Measurements from ENCODE around the gene TSPAN31. TPM values are rescaled to one million over a fixed set of nuclear protein-coding genes. Genes with fewer than 3 reads are reported as not detected.

TSPAN31 gene
- total and polyA plus RNA-seq, 2 of the 8 experiments (the other 6 are each of a cell fraction or from before 2014, with no cell fraction given), result 15.8 to 31.4 TPM

DNA sequence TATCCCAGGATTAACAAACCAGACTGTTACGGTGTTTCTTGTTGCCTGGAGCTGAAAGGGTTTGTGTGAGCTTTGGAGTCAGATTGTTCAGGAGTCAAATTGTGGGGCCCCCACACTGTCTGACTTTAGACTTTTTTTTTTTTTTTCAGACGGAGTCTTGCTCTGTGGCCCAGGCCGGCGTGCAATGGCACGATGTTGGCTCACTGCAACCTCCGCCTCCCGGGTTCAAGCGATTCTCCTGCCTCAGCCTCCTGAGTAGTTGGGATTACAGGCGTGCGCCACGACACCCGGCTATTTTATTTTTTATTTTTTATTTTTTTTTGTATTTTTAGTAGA is 38.6 kb downstream of the TSPAN31 start:
- H3K4ac ChIP-seq (replicated peaks; ENCODE audit: insufficient read length, low read depth, low read length), result no peak overlapping the region
- no peak overlapping the region for H4K5ac ChIP-seq (ENCODE audit: insufficient read length, low read depth, low read length)
- 93% methylated on average over 12 of the region's 12 CpGs; no CpG with 5 or more reads in 1 of the 2 experiments for WGBS, 2 experiments (ENCODE audit: extremely low coverage in 1 of 2, insufficient coverage in 1 of 2, insufficient read length in 1 of 2, insufficient replicate concordance in 2 of 2, low coverage in 1 of 2, low lambda C conversion rate in 2 of 2, missing lambda C conversion rate in 1 of 2)
- H2BK5ac ChIP-seq (ENCODE audit: low read depth, low read length), result no peak overlapping the region
- H3K23me2 ChIP-seq (ENCODE audit: low read depth, low read length), result peaks cover 2% of the 10 kb centered on the region; the same call in 1 of the 2 replicates
- peaks cover 0 to 16% of the 10 kb centered on the region in 2 experiments; a peak in 2 of 4 replicates for H3K79me2 ChIP-seq (ENCODE audit: control insufficient read depth in 1 of 2, insufficient read depth in 2 of 2, low read length in 2 of 2)
- H3K56ac ChIP-seq (replicated peaks; ENCODE audit: insufficient read length, low read depth, low read length), result no peak overlapping the region
- ChIA-PET CTCF (ENCODE audit: partially characterized antibody) (interaction anchor here (0.6 to 4.6 kb wide), 30 partner anchors 8 to 1839 kb away, joined by 3 to 26 read pairs (median 4); partner anchors contain the start of genes CTDSP2, CYP27B1, EEF1AKMT3 and METTL1), POLR2A (ENCODE audit: partially characterized antibody) (interaction anchor here (0.9 to 2.8 kb wide), 14 partner anchors 11 to 115 kb away, joined by 3 to 22 read pairs (median 4); partner anchors contain the start of genes CTDSP2, CYP27B1, EEF1AKMT3 and METTL1)
- no peak overlapping the region for H3K18ac ChIP-seq (ENCODE audit: extremely low read depth, low read length)
- H4K20me1 ChIP-seq (replicated peaks in 1 of 2; ENCODE audit: control insufficient read depth in 1 of 2, insufficient read depth in 2 of 2, low read length in 2 of 2), result peaks cover 0 to 2% of the 10 kb centered on the region in 2 experiments
- H3K27ac ChIP-seq (ENCODE audit: low read depth, low read length), result no peak overlapping the region
- peaks cover 4 to 26% (median 15%) of the 10 kb centered on the region in 4 experiments; a peak in 7 of 8 replicates for H3K36me3 ChIP-seq (ENCODE audit: control insufficient read depth in 2 of 4, insufficient read depth in 4 of 4, low read length in 3 of 4)
- H3K4me3 ChIP-seq (ENCODE audit: extremely low read depth in 1 of 4, insufficient read depth in 2 of 4, low read depth in 3 of 4, low read length in 4 of 4), result peak overlapping the region; percentile 76 to 99 (median 98)
- no peaks in the 10 kb centered on the region for H3K27me3 ChIP-seq (replicated peaks in 1 of 4; ENCODE audit: control insufficient read depth in 3 of 4, extremely low read depth in 1 of 4, insufficient read depth in 3 of 4, low read length in 3 of 4)
- no peak overlapping the region for H2BK20ac ChIP-seq (ENCODE audit: low read length)
- H2AK5ac ChIP-seq (ENCODE audit: low read depth, low read length), result no peak overlapping the region
- H3K9me3 ChIP-seq (ENCODE audit: insufficient read depth in 2 of 2, low read depth in 1 of 2, low read length in 1 of 2), result no peaks in the 10 kb centered on the region
- H3K9ac ChIP-seq (replicated peaks in 1 of 4; ENCODE audit: extremely low read depth in 1 of 4, low read depth in 3 of 4, low read length in 3 of 4), result peak overlapping the region in 3 of 4 experiments; percentile 77 to 89 (median 88); a peak in 4 of 7 replicates
- no peak overlapping the region for H2BK15ac ChIP-seq (ENCODE audit: low read length)
- H3K79me1 ChIP-seq (ENCODE audit: low read depth, low read length), result no peaks in the 10 kb centered on the region
- H3K4me2 ChIP-seq (ENCODE audit: insufficient read depth in 1 of 2, low read depth in 2 of 2, low read length in 2 of 2), result peak overlapping the region; percentile 67 to 80
- H3K4me1 ChIP-seq (replicated peaks in 1 of 4; ENCODE audit: control insufficient read depth in 3 of 4, insufficient read depth in 4 of 4, low read length in 3 of 4), result no peaks in the 10 kb centered on the region
- no peak overlapping the region for H3K14ac ChIP-seq (ENCODE audit: insufficient read length)
- no peak for FAIRE-seq
- no peak overlapping the region for H2BK12ac ChIP-seq (ENCODE audit: low read depth, low read length)
- no peak overlapping the region for H2AFZ ChIP-seq (ENCODE audit: low read length)
- DNase-seq (ENCODE audit: low read depth in 1 of 2, low spot score in 2 of 2), result no peak
- H4K8ac ChIP-seq (ENCODE audit: extremely low read depth, insufficient read depth, low read length), result no peak overlapping the region
- H3K23ac ChIP-seq (ENCODE audit: insufficient read length), result no peak overlapping the region
- no peak overlapping the region for H4K91ac ChIP-seq (replicated peaks; ENCODE audit: insufficient read length, low read length)
- H2BK120ac ChIP-seq (replicated peaks; ENCODE audit: low read depth, low read length), result no peak overlapping the region
- TF ChIP-seq RAD21 (IDR thresholded peaks at IDR 0.05 in 1 of 2, conservative IDR thresholded peaks at IDR 0.05 in 1 of 2; ENCODE audit: low read depth in 2 of 2, low read length in 2 of 2) (no peak), FOSL1 (IDR thresholded peaks at IDR 0.05; ENCODE audit: insufficient read depth, low read depth, low read length) (no peak), TCF12 (IDR thresholded peaks at IDR 0.05; ENCODE audit: low read depth, low read length) (no peak), CTBP2 (IDR thresholded peaks at IDR 0.05; ENCODE audit: borderline replicate concordance, insufficient read depth, insufficient read length, low read length) (no peak), PHF8 (conservative IDR thresholded peaks at IDR 0.05; ENCODE audit: low read depth, low read length) (no peak), NRF1 (IDR thresholded peaks at IDR 0.05; ENCODE audit: low read depth, low read length) (no peak), BRCA1 (IDR thresholded peaks at IDR 0.05; ENCODE audit: low read depth, low read length) (no peak), KDM4A (IDR thresholded peaks at IDR 0.05; ENCODE audit: low read depth, low read length, severe bottlenecking) (no peak), SUZ12 (IDR thresholded peaks at IDR 0.05; ENCODE audit: low read length) (no peak), SIN3A (conservative IDR thresholded peaks at IDR 0.05 in 1 of 2, IDR thresholded peaks at IDR 0.05 in 1 of 2; ENCODE audit: low read depth in 1 of 2, low read length in 2 of 2) (no peak), SP2 (IDR thresholded peaks at IDR 0.05; ENCODE audit: low read length) (no peak), SRF (IDR thresholded peaks at IDR 0.05; ENCODE audit: low read depth, low read length) (no peak), EZH2 (IDR thresholded peaks at IDR 0.05; ENCODE audit: low read depth, low read length, severe bottlenecking) (no peak)

All from H1 (cell line).